Astrocyte (in vitro differentiated cells and primary cell): ENCODE measurements around the gene CDK7. TPM values are rescaled to one million over a fixed set of nuclear protein-coding genes. Genes with fewer than 3 reads are reported as not detected.

Experiments used
- DNase-seq: peaks from one replicate; pipeline ENCODE4 v3.0.0-alpha.2; 2010; ENCODE audit warnings: low read depth
- FAIRE-seq: peaks from 2 replicates; lab custom pipeline; 2011; peaks lifted over from hg19 to GRCh38; lab: Jason Lieb, UNC
- H2AFZ ChIP-seq: 2 replicates; pipeline ENCODE4 v1.6.0; 2012; ENCODE audit warnings: low read depth, low read length, inconsistent platforms
- H3K27ac ChIP-seq: 2 replicates; pipeline ENCODE4 v1.5.1; 2011; ENCODE audit warnings: low read depth, low read length, inconsistent platforms
- H3K27me3 ChIP-seq: 2 replicates; pipeline ENCODE4 v1.6.0; 2011; ENCODE audit warnings: low read length, inconsistent platforms; ENCODE audit not compliant: insufficient read depth
- H3K36me3 ChIP-seq: 2 replicates; pipeline ENCODE4 v1.5.1; 2011; ENCODE audit warnings: low read length, inconsistent platforms; ENCODE audit not compliant: insufficient read depth
- H3K4me1 ChIP-seq: 2 replicates; pipeline ENCODE4 v1.5.1; 2011; ENCODE audit warnings: low read length, inconsistent platforms; ENCODE audit not compliant: insufficient read depth
- H3K4me2 ChIP-seq: 2 replicates; pipeline ENCODE4 v1.6.0; 2012; ENCODE audit warnings: low read length, inconsistent platforms
- H3K4me3 ChIP-seq: 2 replicates; pipeline ENCODE4 v1.5.1; 2011; ENCODE audit warnings: low read depth, mild to moderate bottlenecking, low read length, inconsistent platforms; ENCODE audit not compliant: insufficient read depth
- H3K79me2 ChIP-seq: 2 replicates; pipeline ENCODE4 v1.6.0; 2012; ENCODE audit warnings: mild to moderate bottlenecking, low read length, inconsistent platforms; ENCODE audit not compliant: insufficient read depth
- H3K9ac ChIP-seq: 2 replicates; pipeline ENCODE4 v1.6.0; 2012; ENCODE audit warnings: mild to moderate bottlenecking, low read length, inconsistent platforms
- H3K9me3 ChIP-seq: 2 replicates; pipeline ENCODE4 v1.5.1; 2012; ENCODE audit warnings: low read depth, mild to moderate bottlenecking, low read length, inconsistent platforms; ENCODE audit not compliant: insufficient read depth
- H4K20me1 ChIP-seq: 2 replicates; pipeline ENCODE4 v1.6.0; 2012; ENCODE audit warnings: low read length, inconsistent platforms; ENCODE audit not compliant: insufficient read depth
- H3K27ac Mint-ChIP-seq: one replicate; pipeline ENCODE4 v1.8.0; 2021; ENCODE audit warnings: mild to moderate bottlenecking, mixed read lengths; ENCODE audit not compliant: unreplicated experiment
- H3K27me3 Mint-ChIP-seq: one replicate; pipeline ENCODE4 v1.8.0; 2021; ENCODE audit warnings: low read depth, mixed read lengths; ENCODE audit not compliant: unreplicated experiment
- H3K36me3 Mint-ChIP-seq: one replicate; pipeline ENCODE4 v1.8.0; 2021; ENCODE audit warnings: low read depth, mixed read lengths; ENCODE audit not compliant: unreplicated experiment
- H3K4me1 Mint-ChIP-seq: one replicate; pipeline ENCODE4 v1.8.0; 2021; ENCODE audit warnings: low read depth, mixed read lengths; ENCODE audit not compliant: unreplicated experiment
- H3K4me3 Mint-ChIP-seq: one replicate; pipeline ENCODE4 v1.8.0; 2021; ENCODE audit warnings: mild to moderate bottlenecking, moderate library complexity, mixed read lengths; ENCODE audit not compliant: unreplicated experiment
- H3K9me3 Mint-ChIP-seq: one replicate; pipeline ENCODE4 v1.8.0; 2021; ENCODE audit warnings: mild to moderate bottlenecking, mixed read lengths; ENCODE audit not compliant: unreplicated experiment
- EZH2 ChIP-seq: IDR thresholded peaks from 2 replicates; pipeline ENCODE4 v1.6.1; 2012; ENCODE audit warnings: mild to moderate bottlenecking, low read length, inconsistent platforms; ENCODE audit not compliant: insufficient read depth
- total RNA-seq: library from RNA; stranded (reverse); gene quantifications from 2 replicates; pipeline ENCODE4 v1.2.1, GENCODE V29; 2021
- TF ChIP-seq, protein P1 (sequence below): IDR thresholded peaks from 2 replicates; pipeline ENCODE4 v1.5.1; 2011; ENCODE audit warnings: low read depth, mild to moderate bottlenecking, inconsistent platforms, low read length, moderate library complexity; ENCODE audit not compliant: insufficient read depth

The CDK7 gene
- total RNA-seq, 1 donor from 2014 or later = 58.3 TPM

DNA sequence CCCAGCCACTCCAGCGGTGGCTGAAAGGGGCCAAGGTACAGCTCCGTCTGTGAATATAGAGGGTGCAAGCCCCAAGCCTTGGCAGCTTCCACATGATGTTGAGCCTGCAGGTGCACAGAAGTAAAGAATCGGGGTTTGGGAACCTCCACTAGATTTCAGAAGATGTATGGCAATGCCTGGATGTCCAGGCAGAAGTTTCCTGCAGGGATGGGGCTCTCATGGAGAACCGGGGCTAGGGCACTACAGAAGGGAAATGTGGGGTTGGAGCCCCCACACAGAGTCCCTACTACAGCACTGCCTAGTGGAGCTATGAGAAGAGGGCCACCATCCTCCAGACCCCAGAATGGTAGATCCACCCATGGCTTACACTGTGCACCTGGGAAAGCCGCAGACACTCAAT is 74.7 kb downstream of the CDK7 start:
- H3K27me3 ChIP-seq = no peaks in the 10 kb centered on the region
- H3K27ac ChIP-seq = no peak overlapping the region
- H3K4me3 ChIP-seq = no peak overlapping the region
- no peak overlapping the region for H2AFZ ChIP-seq
- no peak for FAIRE-seq
- Mint-ChIP-seq H3K4me1 (no peaks in the 10 kb centered on the region), H3K4me3 (no peak overlapping the region), H3K36me3 (peaks cover 21% of the 10 kb centered on the region), H3K27ac (no peak overlapping the region), H3K9me3 (peaks cover 12% of the 10 kb centered on the region), H3K27me3 (peaks cover 3% of the 10 kb centered on the region)
- no peak for DNase-seq
- H3K9me3 ChIP-seq = no peaks in the 10 kb centered on the region
- no peaks in the 10 kb centered on the region for H4K20me1 ChIP-seq
- H3K4me2 ChIP-seq = no peak overlapping the region
- no peak for TF ChIP-seq EZH2
- TF ChIP-seq, protein P1, sequence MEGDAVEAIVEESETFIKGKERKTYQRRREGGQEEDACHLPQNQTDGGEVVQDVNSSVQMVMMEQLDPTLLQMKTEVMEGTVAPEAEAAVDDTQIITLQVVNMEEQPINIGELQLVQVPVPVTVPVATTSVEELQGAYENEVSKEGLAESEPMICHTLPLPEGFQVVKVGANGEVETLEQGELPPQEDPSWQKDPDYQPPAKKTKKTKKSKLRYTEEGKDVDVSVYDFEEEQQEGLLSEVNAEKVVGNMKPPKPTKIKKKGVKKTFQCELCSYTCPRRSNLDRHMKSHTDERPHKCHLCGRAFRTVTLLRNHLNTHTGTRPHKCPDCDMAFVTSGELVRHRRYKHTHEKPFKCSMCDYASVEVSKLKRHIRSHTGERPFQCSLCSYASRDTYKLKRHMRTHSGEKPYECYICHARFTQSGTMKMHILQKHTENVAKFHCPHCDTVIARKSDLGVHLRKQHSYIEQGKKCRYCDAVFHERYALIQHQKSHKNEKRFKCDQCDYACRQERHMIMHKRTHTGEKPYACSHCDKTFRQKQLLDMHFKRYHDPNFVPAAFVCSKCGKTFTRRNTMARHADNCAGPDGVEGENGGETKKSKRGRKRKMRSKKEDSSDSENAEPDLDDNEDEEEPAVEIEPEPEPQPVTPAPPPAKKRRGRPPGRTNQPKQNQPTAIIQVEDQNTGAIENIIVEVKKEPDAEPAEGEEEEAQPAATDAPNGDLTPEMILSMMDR = no peak
- H3K79me2 ChIP-seq = no peaks in the 10 kb centered on the region
- H3K4me1 ChIP-seq = no peaks in the 10 kb centered on the region
- H3K36me3 ChIP-seq = no peaks in the 10 kb centered on the region
- no peak overlapping the region for H3K9ac ChIP-seq

DNA sequence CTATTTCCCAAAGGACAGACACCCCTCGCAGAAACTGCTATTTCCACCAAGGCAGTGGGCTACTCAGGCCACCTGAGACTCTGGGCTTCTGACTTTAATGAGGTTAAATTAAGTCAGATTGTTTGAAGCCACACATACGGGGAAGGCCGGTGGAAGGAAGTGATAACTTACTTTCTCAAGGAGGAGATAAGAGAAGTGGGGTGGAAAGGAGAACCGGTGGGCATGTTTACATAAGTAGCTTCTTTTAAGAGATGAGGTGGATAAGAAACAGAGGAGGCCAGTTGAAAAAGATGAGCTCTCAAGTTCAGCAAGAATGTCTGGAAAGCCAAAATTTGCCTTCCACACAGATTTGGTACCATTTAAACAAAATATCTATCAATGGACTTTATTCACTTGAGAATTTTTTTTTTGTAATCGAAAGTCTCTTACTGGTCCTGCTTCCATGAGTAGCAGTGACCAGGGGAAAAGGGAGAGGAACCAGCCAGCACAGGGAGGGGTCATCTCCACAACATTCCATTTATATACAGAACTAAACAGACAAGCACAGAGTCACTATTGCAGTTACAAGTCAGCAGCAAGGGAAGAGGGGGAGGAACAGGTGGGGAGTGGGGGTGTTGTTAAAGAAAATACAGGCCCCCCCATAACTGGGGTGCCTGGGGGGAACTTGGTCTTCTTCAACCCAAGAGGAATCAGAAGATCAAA is 77.9 kb downstream of the CDK7 start:
- FAIRE-seq (no peak), DNase-seq (no peak)
- no peak for TF ChIP-seq EZH2
- TF ChIP-seq, protein P1 = no peak
- Histone ChIP-seq H3K36me3 (no peaks in the 10 kb centered on the region), H3K4me2 (no peak overlapping the region), H3K79me2 (no peaks in the 10 kb centered on the region), H3K27me3 (no peaks in the 10 kb centered on the region), H3K27ac (no peak overlapping the region), H4K20me1 (no peaks in the 10 kb centered on the region), H3K9ac (no peak overlapping the region), H3K4me1 (no peaks in the 10 kb centered on the region), H2AFZ (no peak overlapping the region), H3K9me3 (no peaks in the 10 kb centered on the region), H3K4me3 (no peak overlapping the region)
- H3K27me3 Mint-ChIP-seq = peaks cover 3% of the 10 kb centered on the region
- H3K9me3 Mint-ChIP-seq = peaks cover 15% of the 10 kb centered on the region
- no peak overlapping the region for H3K4me3 Mint-ChIP-seq
- no peaks in the 10 kb centered on the region for H3K4me1 Mint-ChIP-seq
- H3K27ac Mint-ChIP-seq = no peak overlapping the region
- peaks cover 19% of the 10 kb centered on the region for H3K36me3 Mint-ChIP-seq

DNA sequence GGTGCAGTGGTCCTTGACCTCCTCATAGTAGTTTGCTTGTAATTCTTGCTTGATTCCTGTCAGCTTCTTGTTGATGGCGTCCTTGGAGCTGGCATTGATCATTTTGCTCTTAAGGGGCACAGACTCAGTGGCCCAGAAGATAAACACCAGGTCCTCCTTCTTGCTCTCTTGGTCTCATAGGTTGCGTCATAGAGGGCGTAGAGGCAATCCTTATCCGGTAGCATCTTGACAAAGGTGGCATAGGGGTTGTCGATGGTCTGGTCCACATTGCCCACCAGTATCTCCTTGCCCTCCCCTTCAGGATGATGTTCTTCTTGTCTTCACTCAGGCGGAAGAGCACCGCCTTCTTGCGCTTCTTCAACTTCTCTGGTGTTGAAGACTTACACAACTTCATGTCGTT is 78.7 kb downstream of the CDK7 start:
- Mint-ChIP-seq H3K4me3 (no peak overlapping the region), H3K36me3 (peaks cover 19% of the 10 kb centered on the region), H3K4me1 (no peaks in the 10 kb centered on the region), H3K9me3 (peaks cover 15% of the 10 kb centered on the region), H3K27ac (no peak overlapping the region), H3K27me3 (peaks cover 3% of the 10 kb centered on the region)
- no peak for DNase-seq
- Histone ChIP-seq H4K20me1 (no peaks in the 10 kb centered on the region), H3K27ac (no peak overlapping the region), H3K36me3 (no peaks in the 10 kb centered on the region), H3K9ac (no peak overlapping the region), H3K4me2 (no peak overlapping the region), H3K27me3 (no peaks in the 10 kb centered on the region), H3K9me3 (no peaks in the 10 kb centered on the region), H3K4me3 (no peak overlapping the region), H3K4me1 (no peaks in the 10 kb centered on the region), H2AFZ (no peak overlapping the region), H3K79me2 (no peaks in the 10 kb centered on the region)
- no peak for TF ChIP-seq EZH2
- TF ChIP-seq, protein P1 = no peak
- FAIRE-seq = no peak
